ENCODE data around the gene DYRK1B.

The DYRK1B gene

DNA sequence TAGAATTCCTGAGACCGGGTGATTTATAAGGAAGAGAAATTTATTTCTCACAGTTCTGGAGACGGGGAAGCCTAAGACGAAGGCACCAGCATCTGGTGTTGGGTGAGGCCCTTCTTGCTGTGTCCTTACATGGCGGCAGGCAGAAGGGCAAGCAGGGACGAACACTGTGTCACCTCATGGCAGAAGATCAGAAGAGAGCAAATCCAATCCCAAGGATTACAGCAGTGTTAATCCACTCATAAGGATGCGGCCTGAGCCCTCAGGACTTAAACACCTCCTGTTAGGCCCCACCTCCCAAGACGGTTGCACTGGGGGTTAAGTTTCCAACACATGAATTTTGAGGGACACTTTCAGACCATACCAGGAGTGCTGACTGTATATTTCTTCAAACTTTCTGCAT is 18.9 kb upstream of the DYRK1B start:
- no peak for DNase-seq

DNA sequence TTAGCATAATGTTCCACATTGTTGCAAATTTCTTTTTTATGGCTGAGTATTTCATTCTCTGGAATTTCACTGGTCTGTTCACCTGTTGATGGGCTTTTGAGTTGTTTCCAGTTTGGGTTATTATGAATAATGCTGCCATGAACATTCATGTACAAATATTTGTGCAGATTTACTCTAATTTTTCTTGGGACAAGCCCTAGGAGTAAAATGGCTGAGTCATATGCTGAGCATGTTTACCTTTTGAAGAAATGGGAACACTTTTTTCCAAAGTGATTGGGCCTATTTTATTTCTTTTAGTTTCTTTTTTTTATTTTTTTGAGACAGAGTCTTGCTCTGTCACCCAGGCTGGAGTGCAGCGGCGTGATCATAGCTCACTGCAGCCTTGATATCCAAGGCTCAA is 16.9 kb upstream of the DYRK1B start:
- no peak for DNase-seq

DNA sequence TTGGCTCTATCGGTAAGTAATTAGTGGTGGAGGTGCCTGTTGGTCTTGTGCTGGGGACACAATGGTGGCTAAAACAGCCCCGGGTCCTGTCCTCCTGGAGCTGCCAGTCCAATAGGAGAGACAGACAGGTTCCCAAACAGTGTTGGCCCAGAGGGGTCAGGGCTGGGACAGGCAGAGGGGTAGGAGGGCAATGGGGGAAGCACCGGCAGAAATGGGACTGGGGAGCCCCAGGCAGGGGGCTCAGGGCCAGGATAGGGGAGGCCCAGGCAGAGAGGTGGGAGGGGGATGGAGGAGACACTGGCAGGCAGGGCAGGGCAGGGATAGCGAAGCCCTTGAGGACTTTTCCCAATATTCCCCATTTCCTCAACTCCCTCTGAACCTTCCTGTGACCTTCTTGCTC is 14.4 kb upstream of the DYRK1B start:
- DNase-seq: no peak

DNA sequence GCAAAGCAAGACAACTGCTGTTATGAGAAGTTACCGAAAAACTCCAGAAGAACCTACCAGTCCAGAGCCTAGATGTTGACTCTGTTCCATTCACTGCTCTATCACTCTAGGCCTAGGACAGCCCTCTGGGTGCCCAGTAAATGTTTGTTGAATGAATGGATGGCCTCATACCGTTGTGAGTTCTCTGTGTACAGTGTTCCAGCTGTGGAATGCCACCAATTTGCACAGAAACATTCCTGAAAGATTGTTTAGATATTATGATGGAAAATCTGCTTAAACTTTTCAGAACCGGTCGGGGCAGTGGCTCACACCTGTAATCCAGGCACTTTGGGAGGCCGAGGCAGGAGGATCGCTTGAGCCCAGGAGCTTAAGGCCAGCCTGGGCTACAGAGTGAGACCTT is 13.6 kb upstream of the DYRK1B start:
- peak; percentile 27 for DNase-seq

DNA sequence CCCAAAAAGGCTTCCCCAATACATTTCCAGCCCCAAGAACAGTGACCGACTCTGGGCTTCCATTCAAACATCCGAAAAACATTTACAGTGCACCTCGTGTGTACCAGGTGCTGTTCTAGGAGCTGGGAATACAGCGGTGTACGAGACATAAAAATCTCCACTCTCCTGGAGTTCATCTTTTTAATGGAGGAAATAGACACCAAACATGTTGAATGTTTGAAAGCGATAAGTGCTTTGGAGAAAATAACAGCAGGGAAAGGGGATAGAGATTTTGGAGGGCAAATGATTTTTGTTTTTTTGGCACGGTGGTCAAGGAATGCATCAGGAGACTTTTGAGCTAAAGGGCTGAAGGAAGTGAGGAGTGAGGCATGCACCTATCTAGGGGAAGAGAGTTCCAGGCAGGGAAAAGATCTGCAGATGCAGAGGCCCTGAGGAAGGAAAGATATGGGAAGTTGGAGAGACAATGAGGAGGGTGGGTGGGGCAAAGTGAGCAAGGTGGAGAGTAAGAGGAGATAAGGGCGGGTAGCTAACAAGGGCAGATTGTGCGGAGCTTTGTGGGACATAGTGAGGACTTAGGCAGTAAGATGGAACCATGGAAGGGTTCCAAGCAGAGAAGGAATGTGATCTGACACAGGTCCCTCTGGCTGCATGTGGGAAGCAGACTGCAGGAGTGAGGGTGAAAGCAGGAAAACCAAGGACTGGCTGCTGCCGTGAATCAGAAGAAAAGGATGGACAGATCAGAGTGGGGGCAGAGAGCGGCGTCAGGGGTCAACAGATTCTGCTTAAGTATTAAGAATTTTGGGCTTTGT is 12.9 kb upstream of the DYRK1B start:
- peak; percentile 40 for DNase-seq

GRCh38 chr19:39845933-39846677 is 12.1 kb upstream of the DYRK1B start, which contains the start of gene FBL:
Gene FBL, minus strand, starts transcription at chr19:39846379. Its CDS starts 79 bp downstream, at chr19:39846300.
- peak; percentile 91 for DNase-seq

- DNase-seq: peak; percentile 36
Measured at GRCh38 chr19:39845584-39845932, 11.6 kb upstream of the DYRK1B start.

DNA sequence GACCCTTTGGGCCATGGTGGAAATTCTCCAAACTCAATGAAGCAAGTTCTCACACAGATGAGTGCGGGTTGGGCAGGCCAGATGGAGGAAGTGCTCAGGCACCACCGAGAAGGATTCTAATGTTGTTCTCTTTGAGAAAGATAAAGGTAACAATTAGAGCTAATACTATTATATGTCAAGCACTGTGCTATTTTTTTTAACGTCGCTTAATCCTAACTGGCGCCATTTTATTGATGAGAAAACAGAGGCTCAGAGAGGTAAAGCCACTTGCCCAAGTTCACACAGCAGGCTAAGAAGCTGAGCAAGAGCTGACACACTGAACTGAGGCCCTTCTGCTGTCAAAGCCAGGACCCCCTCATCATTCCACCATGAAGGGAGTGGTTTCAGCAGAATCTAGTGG is 11.2 kb upstream of the DYRK1B start:
- DNase-seq: no peak

DNA sequence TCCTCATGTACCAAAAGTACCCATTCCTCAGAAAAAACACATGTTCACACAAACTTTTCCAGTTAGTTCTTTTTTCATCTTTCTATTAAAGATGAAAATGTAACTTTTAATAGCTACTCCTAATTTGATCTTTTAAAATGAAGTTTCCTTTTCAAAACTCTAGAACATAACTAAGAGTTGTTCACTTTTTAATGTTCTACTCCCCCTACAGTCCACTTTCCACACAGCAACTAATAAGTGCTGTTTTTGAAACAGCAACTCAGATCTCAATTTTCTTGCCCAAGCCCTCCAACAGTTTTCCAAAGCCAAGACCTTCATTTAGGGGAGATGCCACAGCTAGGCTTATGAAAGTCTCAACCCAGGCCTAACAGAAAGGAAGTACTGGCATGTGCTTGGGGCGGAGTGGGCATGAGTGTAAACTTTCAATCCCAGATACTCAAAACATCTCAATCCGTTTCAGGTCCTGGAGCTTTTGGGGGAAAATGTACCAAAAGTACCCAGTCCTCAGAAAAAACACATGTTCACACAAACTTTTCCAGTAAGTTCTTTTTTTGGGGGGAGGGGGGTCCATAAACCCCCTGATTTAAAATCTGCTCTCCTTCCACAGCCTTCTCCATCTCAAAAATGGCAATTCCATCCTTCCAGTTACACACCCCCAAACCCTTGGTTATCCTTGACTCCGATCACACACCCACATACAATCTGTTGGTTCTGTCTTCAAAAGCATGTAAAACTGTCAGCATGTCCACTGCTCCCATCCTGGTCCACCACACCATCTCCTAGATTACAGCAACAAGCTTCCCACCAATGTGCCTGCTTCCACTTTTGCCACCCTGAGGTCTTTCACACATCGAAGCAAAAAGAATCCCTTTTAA is 10.2 kb upstream of the DYRK1B start:
- peak; percentile 60 for DNase-seq

GRCh38 chr19:39842693-39843435 is 8.9 kb upstream of the DYRK1B start:
- no peak for DNase-seq

- no peak for DNase-seq
Measured at GRCh38 chr19:39841041-39841440, 7.1 kb upstream of the DYRK1B start.

DNA sequence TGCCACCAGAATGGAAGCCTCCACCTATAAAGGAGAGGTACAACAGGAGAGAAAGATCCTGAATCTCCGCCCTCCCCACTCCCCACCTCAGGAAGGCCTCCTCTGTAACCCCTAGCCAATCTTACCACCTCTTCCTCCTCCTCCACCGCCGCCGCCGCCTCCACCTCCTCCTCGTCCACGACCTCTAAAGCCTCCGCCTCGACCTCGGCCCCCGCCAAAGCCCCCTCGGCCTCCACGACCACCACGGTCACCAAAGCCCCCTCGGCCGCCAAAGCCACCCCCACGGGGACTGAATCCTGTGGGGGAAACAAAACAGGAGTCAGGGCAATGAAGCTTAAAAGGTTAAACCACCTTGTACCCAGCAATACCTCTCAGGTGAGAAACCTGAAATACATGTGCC is 6.5 kb upstream of the DYRK1B start:
- no peak for DNase-seq

GRCh38 chr19:39839678-39840327 is 5.8 kb upstream of the DYRK1B start:
- DNase-seq: no peak

GRCh38 chr19:39838569-39838968 is 4.6 kb upstream of the DYRK1B start:
- no peak for DNase-seq

DNA sequence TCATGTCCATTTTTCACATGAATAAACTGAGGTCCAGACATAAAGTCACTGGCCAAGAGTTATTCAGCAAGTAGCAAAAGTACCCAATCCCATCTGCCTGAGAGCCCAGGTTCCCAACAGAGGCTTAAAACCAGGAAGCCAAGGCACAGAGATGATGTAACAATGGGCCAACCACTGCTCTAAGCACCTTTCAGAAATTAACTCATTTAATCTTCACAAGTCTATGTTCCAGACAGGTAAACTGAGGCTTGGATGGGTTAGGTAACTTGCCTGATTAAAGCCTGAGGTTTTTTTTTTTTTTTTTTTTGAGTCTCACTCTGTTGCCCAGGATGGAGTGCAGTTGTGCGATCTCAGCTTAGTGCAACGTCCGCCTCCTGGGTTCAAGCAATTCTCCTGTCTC is 4.0 kb upstream of the DYRK1B start:
- DNase-seq: no peak

DNA sequence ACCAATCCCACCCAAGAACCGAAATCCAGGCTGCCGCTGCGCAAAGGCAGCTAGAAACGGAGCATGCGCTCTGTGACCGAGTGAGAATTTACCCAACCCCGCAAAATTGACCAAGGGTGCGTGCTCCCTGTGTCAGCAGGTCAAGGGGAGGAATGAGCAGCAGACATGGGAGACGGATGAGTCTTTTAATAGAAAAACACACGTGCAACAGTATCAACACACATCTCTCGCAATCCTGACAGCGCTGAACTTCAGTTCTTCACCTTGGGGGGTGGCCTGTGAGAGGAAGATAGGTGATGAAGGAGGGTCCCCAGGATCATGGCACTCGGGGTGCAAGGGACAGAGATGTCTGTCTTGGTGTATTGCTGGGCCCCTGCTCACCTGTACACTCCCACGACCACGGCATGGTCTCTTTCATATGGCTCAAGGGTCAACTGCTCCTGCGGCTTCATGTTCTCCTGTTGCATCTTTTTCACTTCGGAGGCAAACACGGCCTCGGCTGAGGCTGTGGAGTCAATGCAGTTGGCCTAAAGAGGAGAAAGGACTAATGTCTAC is 402 bp upstream of the DYRK1B start:
- no peak for DNase-seq

- no peak for DNase-seq
Measured at GRCh38 chr19:39833160-39833463, 850 bp downstream of the DYRK1B start.

- no peak for DNase-seq
Measured at GRCh38 chr19:39832341-39833083, 1.4 kb downstream of the DYRK1B start.

DNA sequence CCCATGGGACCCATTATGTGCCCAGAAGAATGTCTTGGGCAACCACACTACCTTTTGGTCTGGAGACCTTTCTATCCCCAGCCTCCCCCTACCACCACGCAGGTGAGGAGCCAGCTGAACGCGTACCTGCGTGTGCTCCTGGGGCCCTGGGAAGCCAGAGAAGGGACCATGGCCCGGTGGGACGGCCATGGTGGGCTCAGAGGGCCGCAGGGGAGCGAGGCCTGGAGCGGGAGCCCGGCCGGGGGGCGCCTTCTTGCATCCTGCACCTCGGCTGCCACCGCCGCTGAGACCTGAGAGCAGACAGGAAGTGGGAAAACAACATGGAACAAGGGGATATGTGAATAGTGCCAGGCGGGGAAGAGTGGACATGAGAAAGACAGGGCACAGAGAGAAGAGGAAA is 2.3 kb downstream of the DYRK1B start:
- no peak for DNase-seq

GRCh38 chr19:39830847-39831246 is 3.1 kb downstream of the DYRK1B start:
- no peak for DNase-seq

DNA sequence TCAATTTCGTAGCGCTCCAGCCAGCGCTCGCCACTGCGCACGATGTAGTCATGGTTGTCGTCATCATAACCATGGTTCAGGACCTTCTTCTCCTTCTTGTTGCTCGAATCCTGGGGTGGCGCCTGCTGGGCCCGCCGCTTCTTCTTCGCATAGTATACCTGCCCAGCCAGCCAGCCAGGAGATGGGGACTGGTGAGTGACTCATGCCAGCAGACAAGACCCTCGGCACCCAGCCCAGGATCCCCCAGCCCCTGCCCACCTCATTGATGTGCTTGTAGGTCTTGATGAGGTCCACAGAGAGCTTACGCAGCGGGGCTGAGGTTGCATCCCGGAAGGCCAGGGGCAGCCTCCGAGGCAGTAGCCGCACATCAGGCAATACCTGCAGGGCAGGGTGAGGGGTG is 3.6 kb downstream of the DYRK1B start:
- DNase-seq: no peak
